IMR-90 (cell line): ENCODE measurements around the gene PXYLP1. TPM values are rescaled to one million over a fixed set of nuclear protein-coding genes. Genes with fewer than 3 reads are reported as not detected.

Experiments used
- ATAC-seq: fragments of 200-7000 bp; cut with Tn5 transposase; 2 replicates; pipeline ENCODE4 v1.9.1; 2020; ENCODE audit warnings: low read depth, mild to moderate bottlenecking, moderate library complexity
- BruUV-seq: library from RNA; stranded (reverse); fragments of 400-500 nt; replicated peaks from 2 replicates; lab custom pipeline; 2021; lab: Mats Ljungman, UMichigan
- CTCF ChIA-PET: fragments of 300-600 bp; formaldehyde crosslinking; extraction: SDS; loops from one replicate; lab custom pipeline; 2021; ENCODE audit warnings: antibody characterized with exemption; lab: Yijun Ruan, JAX
- POLR2A ChIA-PET: fragments of 300-600 bp; sonication (Branson Sonifier 250); formaldehyde crosslinking; loops from one replicate; lab custom pipeline; 2022; ENCODE audit warnings: antibody characterized with exemption; ENCODE audit not compliant: unreplicated experiment; lab: Charles Lee
- DNase-seq: peaks from one replicate; pipeline ENCODE4 v3.0.0; 2013
- H2AFZ ChIP-seq: replicated peaks from 2 replicates; pipeline ENCODE3; 2013; ENCODE audit warnings: low read length, mild to moderate bottlenecking; ENCODE audit not compliant: poor library complexity
- H2AK5ac ChIP-seq: 2 replicates; pipeline ENCODE4 v1.6.1; 2013; ENCODE audit warnings: low read depth, low read length, inconsistent platforms
- H2AK9ac ChIP-seq: replicated peaks from 2 replicates; pipeline ENCODE3; 2013; ENCODE audit warnings: mild to moderate bottlenecking, low read depth, low read length, moderate library complexity; ENCODE audit not compliant: poor library complexity
- H2BK120ac ChIP-seq: 2 replicates; pipeline ENCODE4 v1.6.1; 2013; ENCODE audit warnings: low read depth, low read length, inconsistent platforms
- H2BK15ac ChIP-seq: 3 replicates; pipeline ENCODE4 v1.6.1; 2013; ENCODE audit warnings: low read depth, low read length, inconsistent platforms
- H2BK20ac ChIP-seq: 2 replicates; pipeline ENCODE4 v1.6.1; 2013; ENCODE audit warnings: low read depth, mild to moderate bottlenecking, inconsistent platforms, low read length, moderate library complexity
- H2BK5ac ChIP-seq: 2 replicates; pipeline ENCODE4 v1.6.1; 2013; ENCODE audit warnings: mild to moderate bottlenecking, low read depth, low read length, inconsistent platforms; ENCODE audit not compliant: poor library complexity, severe bottlenecking
- H3K14ac ChIP-seq: replicated peaks from 2 replicates; pipeline ENCODE4 v1.6.1; 2013; ENCODE audit warnings: low read depth, low read length, inconsistent platforms
- H3K18ac ChIP-seq: 2 replicates; pipeline ENCODE4 v1.6.1; 2013; ENCODE audit warnings: low read depth, low read length, control low read depth
- H3K23ac ChIP-seq: 2 replicates; pipeline ENCODE4 v1.6.1; 2013; ENCODE audit warnings: low read depth, low read length, inconsistent platforms
- H3K27ac ChIP-seq: 2 replicates; pipeline ENCODE4 v1.5.1; 2013; ENCODE audit warnings: mild to moderate bottlenecking, control low read depth, low read length; ENCODE audit not compliant: insufficient read depth
- H3K27me3 ChIP-seq: 2 replicates; pipeline ENCODE4 v1.6.1; 2013; ENCODE audit warnings: low read length; ENCODE audit not compliant: control insufficient read depth, insufficient read depth
- H3K36me3 ChIP-seq: 2 replicates; pipeline ENCODE4 v1.6.1; 2013; ENCODE audit warnings: low read length, mixed read lengths; ENCODE audit not compliant: control insufficient read depth, insufficient read depth
- H3K4ac ChIP-seq: 2 replicates; pipeline ENCODE4 v1.6.1; 2013; ENCODE audit warnings: low read depth, low read length, inconsistent platforms
- H3K4me1 ChIP-seq: 2 replicates; pipeline ENCODE4 v1.6.1; 2013; ENCODE audit warnings: low read length, mixed read lengths; ENCODE audit not compliant: control insufficient read depth, insufficient read depth
- H3K4me2 ChIP-seq: 2 replicates; pipeline ENCODE4 v1.6.1; 2013; ENCODE audit warnings: low read depth, mild to moderate bottlenecking, control low read depth, low read length, moderate library complexity
- H3K4me3 ChIP-seq: 2 replicates; pipeline ENCODE4 v1.5.1; 2013; ENCODE audit warnings: low read depth, mild to moderate bottlenecking, control low read depth, low read length, moderate library complexity; ENCODE audit not compliant: insufficient read depth
- H3K56ac ChIP-seq: 2 replicates; pipeline ENCODE4 v1.6.1; 2013; ENCODE audit warnings: low read length, inconsistent platforms; ENCODE audit not compliant: insufficient read depth; ENCODE audit errors: extremely low read depth
- H3K79me1 ChIP-seq, 2 experiments: 2 replicates each; pipeline ENCODE4 v1.6.1; 2013; ENCODE audit warnings: low read length in 2 of 2, inconsistent platforms in 1 of 2, low read depth in 1 of 2
- H3K9ac ChIP-seq: 2 replicates; pipeline ENCODE4 v1.6.1; 2013; ENCODE audit warnings: low read depth, low read length, control low read depth
- H3K9me1 ChIP-seq: 2 replicates; pipeline ENCODE4 v1.6.1; 2013; ENCODE audit warnings: low read length, inconsistent platforms; ENCODE audit not compliant: insufficient read depth
- H3K9me3 ChIP-seq: 2 replicates; pipeline ENCODE4 v1.6.1; 2013; ENCODE audit warnings: low read length; ENCODE audit not compliant: control insufficient read depth, insufficient read depth
- H4K20me1 ChIP-seq: 2 replicates; pipeline ENCODE4 v1.6.1; 2013; ENCODE audit warnings: low read length, inconsistent platforms; ENCODE audit not compliant: insufficient read depth
- H4K5ac ChIP-seq: 2 replicates; pipeline ENCODE4 v1.6.1; 2013; ENCODE audit warnings: mild to moderate bottlenecking, low read depth, low read length, control low read depth
- H4K8ac ChIP-seq, 2 experiments: 2 replicates each; pipeline ENCODE4 v1.6.1; 2013; ENCODE audit warnings: low read depth in 2 of 2, low read length in 2 of 2, control low read depth in 1 of 2, inconsistent platforms in 1 of 2
- H4K91ac ChIP-seq: 2 replicates; pipeline ENCODE4 v1.6.1; 2013; ENCODE audit warnings: low read depth, low read length, inconsistent platforms; ENCODE audit not compliant: insufficient read depth
- CEBPB ChIP-seq: IDR thresholded peaks from 2 replicates; pipeline ENCODE4 v1.6.1; 2012; ENCODE audit warnings: low read depth, low read length, improper control_type of control experiment
- MAFK ChIP-seq: IDR thresholded peaks from 2 replicates; pipeline ENCODE4 v1.6.1; 2012; ENCODE audit warnings: low read depth, low read length, improper control_type of control experiment
- MXI1 ChIP-seq: IDR thresholded peaks from 2 replicates; pipeline ENCODE4 v1.6.1; 2012; ENCODE audit warnings: low read depth, mild to moderate bottlenecking, low read length, moderate library complexity, borderline replicate concordance
- POLR2A ChIP-seq: IDR thresholded peaks from 2 replicates; pipeline ENCODE4 v1.6.1; 2012; ENCODE audit warnings: mild to moderate bottlenecking, low read depth, low read length
- RAD21 ChIP-seq: IDR thresholded peaks from 2 replicates; pipeline ENCODE4 v1.6.1; 2012; ENCODE audit warnings: low read length, improper control_type of control experiment
- RCOR1 ChIP-seq: IDR thresholded peaks from 2 replicates; pipeline ENCODE4 v1.6.1; 2012; ENCODE audit warnings: mild to moderate bottlenecking, low read length, improper control_type of control experiment; ENCODE audit not compliant: insufficient replicate concordance
- SMC3 ChIP-seq: fragments of 150-350 bp; IDR thresholded peaks from 2 replicates; pipeline ENCODE4 v1.6.1; 2016; ENCODE audit warnings: low read depth, mild to moderate bottlenecking, antibody characterized with exemption, low read length, moderate library complexity
- USF2 ChIP-seq: fragments of 150-350 bp; IDR thresholded peaks from 2 replicates; pipeline ENCODE4 v1.6.1; 2017; ENCODE audit warnings: mild to moderate bottlenecking, antibody characterized with exemption, low read length, low read depth
- WGBS, 2 experiments: methylation state at CpG; one replicate each; pipeline versions ENCODE4 v1.1.5 to v1.1.7; 2013; ENCODE audit warnings: missing lambda C conversion rate in 2 of 2; ENCODE audit not compliant: insufficient read length in 1 of 2; ENCODE audit errors: extremely low coverage in 2 of 2; 5-methylcytosine and 5-hydroxymethylcytosine counted together
- dilution Hi-C: fragments of 300-500 bp; cut with HindIII; formaldehyde crosslinking; loops from one replicate; pipeline ENCODE4 v1.14.3; 2018; ENCODE audit warnings: low sequenced_read_pairs; ENCODE audit not compliant: unreplicated experiment
- in situ Hi-C: fragments of 300-500 bp; cut with MboI; formaldehyde crosslinking; loops from 3 replicates; pipeline ENCODE4 v1.14.3; 2019; ENCODE audit warnings: low sequenced_read_pairs, inconsistent platforms, mixed read lengths
- intact Hi-C: fragments of 100-400 bp; cut with micrococcal nuclease; formaldehyde crosslinking; loops from 2 replicates; pipeline ENCODE4 v1.10.0; 2022
- polyA plus RNA-seq, 3 experiments: library from polyadenylated mRNA; depleted of rRNA; stranded (reverse); fragments of >200 nt; gene quantifications; 2 replicates each; pipeline ENCODE4 v1.2.3, GENCODE V29; 2012; ENCODE audit warnings: low replicate concordance in 1 of 3
- total RNA-seq: library from RNA; depleted of rRNA; stranded (reverse); fragments of >200 nt; gene quantifications from 2 replicates; pipeline ENCODE4 v1.2.3, GENCODE V29; 2012
- TF ChIP-seq, protein P1 (sequence below): conservative IDR thresholded peaks from 2 replicates; pipeline ENCODE4 v1.5.1; 2012; ENCODE audit warnings: mild to moderate bottlenecking, low read depth, low read length, improper control_type of control experiment

The PXYLP1 gene
- total and polyA plus RNA-seq, 2 of the 4 experiments (the other 2 are of a cell fraction), result 11.7 to 15.6 TPM

DNA sequence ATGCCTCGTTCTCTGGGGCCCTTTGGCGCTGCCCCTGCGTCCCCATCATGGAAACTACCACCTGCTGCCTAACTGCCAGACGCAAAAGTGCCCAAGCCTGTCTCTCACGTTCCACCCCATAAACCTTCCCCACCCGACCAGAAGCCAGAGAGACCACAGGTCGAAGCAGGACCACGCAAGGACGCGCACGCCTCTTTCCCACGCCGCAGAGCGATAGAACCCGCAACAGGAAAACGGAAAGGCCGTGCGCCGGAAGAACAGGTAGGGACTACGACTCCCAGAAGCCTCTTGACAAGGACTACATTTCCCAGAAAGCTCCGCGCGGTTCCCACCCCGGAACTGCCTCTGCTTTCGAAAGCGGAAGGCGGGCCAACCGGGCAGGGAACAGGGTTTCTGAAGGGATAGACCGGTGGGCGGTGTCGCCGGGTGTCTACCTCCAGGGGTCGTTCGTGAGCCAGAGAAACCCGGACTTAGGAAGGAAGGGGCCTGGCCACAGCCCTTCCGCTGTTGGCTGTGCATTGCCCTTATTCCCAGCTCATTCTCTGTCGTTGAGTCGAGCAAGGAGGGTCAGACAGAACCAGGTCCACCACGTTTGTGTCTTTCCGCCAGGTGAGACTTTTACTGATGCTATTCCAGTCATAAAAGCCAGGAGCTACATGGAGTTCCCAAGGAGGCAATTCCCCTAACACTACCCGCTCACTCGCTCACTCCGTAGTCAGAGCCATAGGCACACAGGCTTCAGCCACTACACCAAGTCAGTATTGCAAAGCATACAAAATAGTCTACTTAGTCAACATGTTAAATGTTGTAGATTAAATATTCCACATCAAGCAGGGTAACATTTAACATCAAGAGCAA lies 80.1 kb downstream of the PXYLP1 start:
- Histone ChIP-seq H3K27ac (peak overlapping the region; percentile 75), H4K8ac (peak overlapping the region; percentile 94 to 96), H3K79me1 (peaks cover 18 to 19% of the 10 kb centered on the region in 2 experiments; a peak in 3 of 4 replicates), H3K4me1 (peaks cover 4% of the 10 kb centered on the region; the same call in 1 of the 2 replicates), H3K36me3 (no peaks in the 10 kb centered on the region), H2BK20ac (peak overlapping the region; percentile 75), H3K4me3 (peak overlapping the region; percentile 74), H3K9me1 (peaks cover 12% of the 10 kb centered on the region; the same call in 1 of the 2 replicates), H3K18ac (peak overlapping the region; percentile 55), H2BK5ac (peak overlapping the region; percentile 73), H4K5ac (peak overlapping the region; percentile 93), H2BK15ac (peak overlapping the region; percentile 77; the same call in 2 of the 3 replicates), H3K56ac (peak overlapping the region; percentile 68), H3K4ac (peak overlapping the region; percentile 89), H2AK5ac (peak overlapping the region; percentile 88), H2AFZ (peak overlapping the region; percentile 97), H4K91ac (peak overlapping the region; percentile 96), H2BK120ac (peak overlapping the region; percentile 72), H3K27me3 (no peaks in the 10 kb centered on the region), H3K9me3 (no peaks in the 10 kb centered on the region), H2AK9ac (peak overlapping the region; percentile 81), H3K23ac (peak overlapping the region; percentile 80; the same call in 1 of the 2 replicates), H3K14ac (peak overlapping the region; percentile 94), H3K9ac (peak overlapping the region; percentile 79), H4K20me1 (no peaks in the 10 kb centered on the region), H3K4me2 (peak overlapping the region; percentile 83)
- ATAC-seq (peak; percentile 97), DNase-seq (peak; percentile 98)
- TF ChIP-seq CEBPB, result peak; percentile 70; the same call in 1 of the 2 replicates
- TF ChIP-seq POLR2A, result peak; percentile 33
- TF ChIP-seq RAD21, result peak; percentile 92
- peak; percentile 27; the same call in 1 of the 2 replicates for TF ChIP-seq MXI1
- TF ChIP-seq, protein P1, sequence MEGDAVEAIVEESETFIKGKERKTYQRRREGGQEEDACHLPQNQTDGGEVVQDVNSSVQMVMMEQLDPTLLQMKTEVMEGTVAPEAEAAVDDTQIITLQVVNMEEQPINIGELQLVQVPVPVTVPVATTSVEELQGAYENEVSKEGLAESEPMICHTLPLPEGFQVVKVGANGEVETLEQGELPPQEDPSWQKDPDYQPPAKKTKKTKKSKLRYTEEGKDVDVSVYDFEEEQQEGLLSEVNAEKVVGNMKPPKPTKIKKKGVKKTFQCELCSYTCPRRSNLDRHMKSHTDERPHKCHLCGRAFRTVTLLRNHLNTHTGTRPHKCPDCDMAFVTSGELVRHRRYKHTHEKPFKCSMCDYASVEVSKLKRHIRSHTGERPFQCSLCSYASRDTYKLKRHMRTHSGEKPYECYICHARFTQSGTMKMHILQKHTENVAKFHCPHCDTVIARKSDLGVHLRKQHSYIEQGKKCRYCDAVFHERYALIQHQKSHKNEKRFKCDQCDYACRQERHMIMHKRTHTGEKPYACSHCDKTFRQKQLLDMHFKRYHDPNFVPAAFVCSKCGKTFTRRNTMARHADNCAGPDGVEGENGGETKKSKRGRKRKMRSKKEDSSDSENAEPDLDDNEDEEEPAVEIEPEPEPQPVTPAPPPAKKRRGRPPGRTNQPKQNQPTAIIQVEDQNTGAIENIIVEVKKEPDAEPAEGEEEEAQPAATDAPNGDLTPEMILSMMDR, result peak; percentile 90
- TF ChIP-seq SMC3, result peak; percentile 90
- TF ChIP-seq USF2, result no peak
- TF ChIP-seq RCOR1, result peak; percentile 14
- no peak for TF ChIP-seq MAFK
- dilution Hi-C loops, result no loop called here
- CTCF ChIA-PET, result interaction anchor here (0.5 to 2.1 kb wide), 13 partner anchors 9 to 249 kb away, joined by 3 to 26 read pairs (median 4); no protein-coding TSS in a partner anchor
- intact Hi-C loops, result loop anchor here (1.0 to 5.0 kb wide), 3 partner anchors 55 to 249 kb away; no protein-coding TSS in a partner anchor
- no TSS peak for BruUV-seq
- 0% methylated on average over 11 of the region's 43 CpGs; no CpG with 5 or more reads in 1 of the 2 experiments for WGBS, 2 experiments
- POLR2A ChIA-PET, result interaction anchor here (0.6 to 1.2 kb wide), 4 partner anchors 55 to 589 kb away, joined by 3 to 8 read pairs (median 4); no protein-coding TSS in a partner anchor
- in situ Hi-C loops, result loop anchor here (5.0 kb wide), 1 partner anchor 131 kb away; no protein-coding TSS in a partner anchor
